Activated effector memory CD4-positive, alpha-beta T cell treated with anti-CD3 and anti-CD28 coated beads, Interleukin-2, amount 50 U/mL, for 16 hours (primary cell): ENCODE results near the gene TLE7.

Source experiments
- DNase-seq: peaks from one replicate; pipeline ENCODE4 v3.0.0-alpha.2; 2020

The TLE7 gene

GRCh38 chr16:71412270-71413160 is 29.3 kb downstream of the TLE7 start:
- DNase-seq, result peak; percentile 82

- peak; percentile 39 for DNase-seq
Measured at GRCh38 chr16:71410146-71410545, 31.7 kb downstream of the TLE7 start.

GRCh38 chr16:71409011-71409775 is 32.7 kb downstream of the TLE7 start:
- DNase-seq, result peak; percentile 4

- peak; percentile 21 for DNase-seq
Measured at GRCh38 chr16:71408536-71408935, 33.3 kb downstream of the TLE7 start.

GRCh38 chr16:71407731-71408130 is 34.1 kb downstream of the TLE7 start:
- no peak for DNase-seq

GRCh38 chr16:71406724-71407123 is 35.1 kb downstream of the TLE7 start:
- peak; percentile 19 for DNase-seq

GRCh38 chr16:71406316-71406715 is 35.5 kb downstream of the TLE7 start:
- DNase-seq, result peak; percentile 50

- peak; percentile 13 for DNase-seq
Measured at GRCh38 chr16:71404364-71404763, 37.5 kb downstream of the TLE7 start.

- DNase-seq, result peak; percentile 16
Measured at GRCh38 chr16:71402674-71403073, 39.2 kb downstream of the TLE7 start.

- DNase-seq, result peak; percentile 42
Measured at GRCh38 chr16:71402007-71402406, 39.8 kb downstream of the TLE7 start.

- DNase-seq, result no peak
Measured at GRCh38 chr16:71399801-71400563, 41.9 kb downstream of the TLE7 start.

GRCh38 chr16:71396594-71396993 is 45.3 kb downstream of the TLE7 start:
- DNase-seq, result no peak

GRCh38 chr16:71389330-71389729 is 52.5 kb downstream of the TLE7 start:
- DNase-seq, result no peak

GRCh38 chr16:71387045-71387871 is 54.6 kb downstream of the TLE7 start:
- no peak for DNase-seq

- no peak for DNase-seq
Measured at GRCh38 chr16:71384073-71384724, 57.7 kb downstream of the TLE7 start.

- no peak for DNase-seq
Measured at GRCh38 chr16:71383054-71383773, 58.6 kb downstream of the TLE7 start.

- DNase-seq, result no peak
Measured at GRCh38 chr16:71380831-71381230, 61.0 kb downstream of the TLE7 start.
